Liver (tissue), 3 donors: Measurements from ENCODE around the gene CSRNP2.

Experiments
- CTCF ChIP-seq: fragments of 150-350 bp; IDR thresholded peaks from 2 replicates; pipeline ENCODE4 v1.5.1; 2017; ENCODE audit warnings: improper control_type of control experiment, low read depth, low read length; ENCODE audit not compliant: missing input control
- TAF1 ChIP-seq: conservative IDR thresholded peaks from 2 replicates; pipeline ENCODE4 v1.6.1; 2016; ENCODE audit warnings: antibody characterized with exemption, mild to moderate bottlenecking
- YY1 ChIP-seq: IDR thresholded peaks from 2 replicates; pipeline ENCODE4 v1.6.1; 2016; ENCODE audit warnings: antibody characterized with exemption, mild to moderate bottlenecking
- donor health status: healthy.
- donor health status: healthy.

GRCh38 chr12:51108136-51108535 lies 24.7 kb upstream of the CSRNP2 start:
- no peak for TF ChIP-seq TAF1
- no peak for TF ChIP-seq CTCF
- no peak for TF ChIP-seq YY1
